GM21360 (cell line): ENCODE results near the gene CNGA1.

ENCODE experiments used
- ATAC-seq: cut with Tn5 transposase; IDR thresholded peaks from one replicate; pipeline ENCODE4 v1.9.1; 2021; ENCODE audit warnings: mild to moderate bottlenecking, moderate library complexity; ENCODE audit not compliant: unreplicated experiment

The CNGA1 gene

GRCh38 chr4:48016141-48017107, at the start of gene CNGA1, which contains the start of gene NIPAL1:
TSS of gene CNGA1 (minus strand) at chr4:48016681. CDS start at chr4:47952689, 63,992 bp downstream.
TSS of gene NIPAL1 (plus strand) at chr4:48016772. CDS start at chr4:48016840, 68 bp downstream.
- peak; percentile 88 for ATAC-seq

DNA sequence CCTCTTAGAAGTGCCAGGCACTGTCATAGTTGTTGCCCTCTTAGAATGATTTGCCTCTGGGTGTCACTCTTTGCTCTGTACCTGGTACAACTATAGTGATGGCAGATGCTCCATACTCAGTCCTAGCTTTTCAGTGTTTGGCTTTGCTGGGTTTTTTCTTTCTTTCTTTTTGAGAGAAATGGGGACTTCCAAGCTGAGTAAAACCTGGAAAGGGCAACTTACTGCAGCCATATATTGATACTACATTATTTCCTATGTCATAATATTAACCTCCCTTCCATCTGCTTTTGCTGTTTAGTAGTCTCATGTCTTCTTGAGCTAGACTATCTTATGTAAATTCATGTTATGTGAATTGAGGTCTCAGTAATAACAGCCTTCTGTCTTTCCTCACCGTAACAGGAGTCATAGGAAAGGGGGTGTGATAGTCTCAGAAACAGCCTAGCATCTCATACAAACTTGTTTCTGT, 49.1 kb upstream of the CNGA1 start:
- peak; percentile 67 for ATAC-seq

DNA sequence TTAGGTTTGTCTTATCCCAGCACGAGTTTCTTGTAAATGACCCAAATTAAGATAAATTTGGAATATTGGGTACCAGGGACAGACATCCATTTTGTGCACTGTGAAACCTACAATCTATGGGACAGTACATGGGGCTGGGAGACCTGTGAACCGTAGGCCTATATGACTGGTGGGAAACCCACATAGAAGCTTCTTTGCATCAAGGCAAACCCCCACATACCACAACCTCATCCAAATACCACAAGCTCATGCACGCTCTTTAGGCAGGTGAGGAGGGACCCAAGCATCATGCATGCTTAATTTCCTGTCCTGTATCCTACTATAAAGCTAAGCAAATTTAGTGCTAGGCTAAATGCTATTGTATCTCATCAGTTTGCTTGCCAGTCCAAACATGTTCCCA, 47.9 kb upstream of the CNGA1 start:
- no peak for ATAC-seq

DNA sequence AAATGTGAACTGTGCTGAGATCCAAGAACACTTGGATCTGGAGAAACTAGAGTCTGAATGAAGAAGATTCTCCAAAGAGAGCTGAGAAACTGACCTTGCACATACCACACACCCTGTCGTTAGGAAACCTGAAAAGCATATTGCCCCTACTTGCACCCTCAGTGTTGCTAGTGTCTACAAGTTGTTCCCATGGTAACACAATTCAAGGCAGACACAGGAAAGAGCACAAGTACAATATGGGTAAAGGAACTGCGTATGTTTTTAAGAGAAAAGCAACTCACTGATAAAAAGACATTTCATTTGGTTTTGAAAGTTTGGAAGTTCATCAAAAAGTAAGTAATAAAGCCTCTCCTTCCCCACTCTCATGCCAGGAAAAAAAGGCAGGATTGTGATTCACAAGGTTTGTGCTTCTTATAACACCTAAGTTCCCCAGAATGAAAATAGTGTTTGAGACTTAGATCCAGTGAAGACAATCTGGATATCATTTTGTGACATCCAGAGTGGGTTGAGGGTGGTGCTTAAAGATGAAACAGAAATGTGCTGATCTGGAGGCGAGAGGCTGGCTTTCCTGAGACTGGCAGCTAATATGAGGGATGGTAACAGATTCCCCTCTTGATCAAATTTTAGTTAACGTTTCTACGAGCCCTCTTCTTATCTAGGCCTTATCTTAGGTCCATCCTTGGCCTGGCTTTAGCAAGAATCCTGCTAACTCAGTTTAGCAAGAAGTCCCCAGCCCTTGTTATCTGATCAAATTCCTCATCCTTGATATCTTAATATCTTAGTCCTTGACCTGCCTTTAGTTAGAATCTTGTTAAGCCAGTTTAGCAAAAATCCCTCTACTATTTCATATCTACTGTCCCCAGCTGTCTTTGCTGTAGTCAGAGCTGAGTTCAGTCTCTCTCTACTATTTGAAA, 42.4 kb upstream of the CNGA1 start:
- no peak for ATAC-seq

GRCh38 chr4:48051078-48051477, 34.6 kb upstream of the CNGA1 start:
- ATAC-seq, result no peak

DNA sequence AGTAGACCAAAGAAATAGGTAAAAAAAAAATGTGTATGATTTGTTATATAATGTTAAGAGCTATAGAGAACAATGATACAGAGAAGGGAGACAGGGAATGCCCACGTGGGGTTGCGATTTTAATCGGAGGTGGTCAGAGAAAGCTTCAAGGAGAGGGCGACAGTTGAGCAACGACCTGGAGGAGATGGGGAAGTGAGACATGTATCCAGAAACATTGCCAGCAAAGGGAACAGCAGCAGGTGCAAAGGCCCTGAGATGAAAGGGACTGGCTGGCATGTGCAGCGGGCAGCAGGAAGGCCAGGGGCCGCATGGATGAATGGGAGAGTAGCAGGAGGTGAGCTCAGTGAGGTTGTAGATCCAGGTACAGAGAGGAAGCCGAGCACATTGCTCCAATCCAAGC, 33.0 kb upstream of the CNGA1 start:
- ATAC-seq, result no peak

DNA sequence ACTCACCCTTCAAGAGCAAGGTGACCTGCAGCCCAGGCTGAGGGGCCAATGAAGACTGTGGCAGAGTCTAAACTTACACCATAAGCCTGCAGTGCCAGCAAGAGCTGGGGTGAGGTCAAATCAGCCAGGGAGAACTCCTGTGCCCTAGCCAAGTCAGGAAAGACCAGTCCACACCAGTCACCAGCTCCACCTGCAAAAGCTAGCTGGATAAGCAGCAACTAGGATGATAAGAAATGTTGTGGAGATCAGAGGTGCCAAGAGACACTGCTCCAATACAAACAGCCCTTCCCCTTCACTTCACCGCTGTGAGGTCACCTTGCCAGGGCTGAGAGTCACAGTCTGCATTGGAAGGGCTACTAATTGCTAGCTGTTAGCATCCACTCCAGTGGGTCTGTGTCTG, 31.4 kb upstream of the CNGA1 start:
- ATAC-seq, result peak; percentile 14

DNA sequence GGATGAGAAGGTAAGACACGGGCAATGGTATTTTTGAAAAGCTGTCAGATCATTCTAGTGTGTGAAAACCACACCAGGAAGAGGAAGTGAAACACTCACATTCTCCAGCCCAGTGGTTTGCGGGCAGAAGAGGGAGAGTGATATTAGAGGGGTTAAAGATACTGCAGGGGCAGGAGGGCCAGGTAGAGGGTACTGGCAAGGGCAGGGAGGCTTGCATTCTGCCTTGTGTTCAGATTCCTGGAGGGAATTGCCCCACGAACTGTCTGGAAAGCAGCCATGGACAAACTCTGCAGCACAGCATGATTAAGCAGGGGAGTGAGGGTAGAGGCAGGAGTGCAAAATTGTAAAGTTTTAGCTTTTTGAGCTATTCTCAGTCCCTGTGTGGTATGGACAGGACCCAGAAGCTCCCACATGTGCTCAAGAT, 31.0 kb upstream of the CNGA1 start:
- peak; percentile 91 for ATAC-seq

DNA sequence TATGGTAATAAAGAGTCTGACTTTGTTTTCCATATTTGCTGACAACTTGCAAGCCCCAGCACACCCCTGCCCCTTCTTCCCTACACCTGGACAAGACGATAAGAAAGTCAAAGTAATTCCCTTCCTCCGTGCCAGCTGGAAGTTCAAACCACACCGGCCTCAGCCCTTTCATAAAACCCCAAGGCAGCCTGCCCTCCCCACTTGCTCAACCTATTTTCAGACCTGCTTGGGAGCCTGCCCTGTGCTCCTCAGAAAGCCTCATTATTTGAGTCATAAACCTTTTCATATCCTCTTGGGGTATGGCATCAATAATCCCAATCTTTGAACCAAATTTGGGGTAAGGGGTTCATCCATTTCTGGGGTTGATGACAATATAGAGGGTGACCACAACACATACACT, 29.6 kb upstream of the CNGA1 start:
- no peak for ATAC-seq

DNA sequence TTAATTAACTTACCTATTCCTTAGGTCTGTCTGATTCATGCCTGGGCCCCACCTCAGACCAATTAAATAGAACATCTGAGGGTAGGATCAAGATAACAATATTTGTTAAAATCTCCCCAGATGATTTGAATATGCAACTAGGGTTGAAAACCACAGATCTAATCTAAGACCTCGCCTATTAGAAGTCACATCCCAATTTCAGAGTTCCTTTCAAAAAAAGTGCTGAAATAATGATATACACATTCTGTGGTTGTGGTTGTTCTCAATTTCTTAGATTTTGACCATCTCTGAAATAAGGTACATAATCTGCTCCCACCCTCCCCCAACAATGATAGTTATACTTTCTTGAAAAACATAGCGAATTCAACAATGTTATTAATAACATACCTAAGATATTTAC, 27.8 kb upstream of the CNGA1 start:
- ATAC-seq, result no peak

GRCh38 chr4:48043504-48043903, 27.0 kb upstream of the CNGA1 start:
- ATAC-seq, result no peak

GRCh38 chr4:48042979-48043461, 26.5 kb upstream of the CNGA1 start:
- ATAC-seq, result peak; percentile 29

DNA sequence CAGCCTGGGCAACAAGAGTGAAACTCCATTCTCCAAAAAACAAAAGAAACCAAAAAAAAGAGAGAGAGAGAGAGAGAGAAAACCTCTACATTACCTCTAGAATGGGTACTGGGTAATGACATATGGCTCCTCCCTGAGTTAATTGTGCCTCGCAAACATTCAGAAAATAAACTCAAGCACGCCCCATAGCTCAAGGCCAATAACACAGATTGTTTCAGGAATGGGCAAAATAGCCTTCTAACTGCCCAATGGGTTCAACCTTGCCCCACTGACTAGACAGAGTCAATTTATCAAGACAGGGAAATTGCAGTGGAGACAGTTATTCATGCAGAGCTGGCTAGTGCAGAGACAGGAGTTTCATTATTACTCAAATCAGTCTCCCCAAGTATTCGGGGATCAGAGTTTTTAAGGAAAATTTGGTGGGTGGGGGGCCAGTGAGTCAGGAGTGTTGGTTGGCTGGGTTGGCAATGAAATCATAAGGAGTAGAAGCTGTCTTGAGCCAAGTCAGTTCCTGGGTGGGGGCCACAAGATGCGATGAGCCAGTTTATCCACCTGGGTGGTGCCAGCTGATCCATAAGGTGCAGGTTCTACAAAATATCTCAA, 25.2 kb upstream of the CNGA1 start:
- no peak for ATAC-seq

DNA sequence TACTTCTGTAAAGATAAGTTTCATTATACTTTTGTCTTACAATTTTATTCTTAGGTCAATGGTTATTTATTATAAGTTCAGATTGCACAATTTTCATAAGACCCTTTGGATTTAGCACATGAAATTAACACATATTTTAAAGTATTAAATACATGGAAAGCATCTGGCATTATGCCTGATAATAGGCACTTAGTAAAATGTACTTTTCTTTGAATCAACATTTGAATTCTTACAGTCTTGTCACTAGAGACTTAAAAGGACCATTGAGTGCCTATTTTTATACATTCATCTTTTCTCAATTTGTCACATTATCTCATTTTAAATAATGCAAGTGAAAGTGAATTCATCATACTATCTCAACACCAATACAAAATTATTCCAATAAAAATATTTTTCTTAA, 23.1 kb upstream of the CNGA1 start:
- no peak for ATAC-seq

- no peak for ATAC-seq
These were observed 22.2 kb upstream of the CNGA1 start for GRCh38 chr4:48038666-48039065.

DNA sequence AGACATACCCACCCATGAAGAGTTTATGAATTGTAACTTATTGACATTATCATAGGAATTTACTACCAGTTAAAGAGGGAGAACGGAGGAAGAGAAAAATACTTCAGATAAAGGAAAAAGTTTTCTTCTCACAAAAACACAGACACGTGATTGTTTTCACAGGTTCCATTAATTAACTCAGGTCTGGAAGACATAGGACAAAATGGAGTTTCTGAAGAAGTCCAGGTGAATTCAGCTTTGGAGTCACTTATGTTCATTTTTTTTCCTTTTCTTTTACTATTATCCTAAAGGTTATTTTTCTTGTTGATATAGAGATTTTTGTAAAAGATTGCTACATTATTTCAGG, 20.6 kb upstream of the CNGA1 start:
- no peak for ATAC-seq

GRCh38 chr4:48035952-48036351, 19.5 kb upstream of the CNGA1 start:
- no peak for ATAC-seq

DNA sequence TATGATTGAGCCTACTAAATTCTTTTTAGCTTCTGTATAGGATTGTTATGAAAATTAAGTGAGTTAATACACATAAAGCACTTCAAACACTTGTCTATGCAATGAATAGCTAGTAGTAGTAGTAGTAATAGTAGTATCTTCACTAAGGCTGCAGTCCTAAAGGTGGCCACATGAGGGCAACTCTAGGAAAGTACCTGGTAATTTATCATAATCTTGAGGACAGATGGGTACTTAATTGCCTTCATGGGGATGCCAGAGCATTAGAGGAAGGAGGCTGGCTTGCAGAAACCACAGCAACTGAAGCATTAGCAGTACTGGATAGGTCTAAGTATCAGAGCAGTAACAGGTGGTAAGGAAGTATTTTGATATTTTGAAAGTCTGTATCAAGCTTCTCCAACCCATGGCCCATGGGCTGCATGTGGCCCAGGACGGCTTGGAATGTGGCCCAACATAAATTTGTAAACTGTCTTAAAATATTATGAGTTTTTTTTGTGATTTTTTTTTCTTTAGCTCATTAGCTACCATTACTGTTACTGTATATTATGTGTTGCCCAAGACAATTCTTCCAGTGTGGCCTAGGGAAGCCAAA, 17.4 kb upstream of the CNGA1 start:
- no peak for ATAC-seq

DNA sequence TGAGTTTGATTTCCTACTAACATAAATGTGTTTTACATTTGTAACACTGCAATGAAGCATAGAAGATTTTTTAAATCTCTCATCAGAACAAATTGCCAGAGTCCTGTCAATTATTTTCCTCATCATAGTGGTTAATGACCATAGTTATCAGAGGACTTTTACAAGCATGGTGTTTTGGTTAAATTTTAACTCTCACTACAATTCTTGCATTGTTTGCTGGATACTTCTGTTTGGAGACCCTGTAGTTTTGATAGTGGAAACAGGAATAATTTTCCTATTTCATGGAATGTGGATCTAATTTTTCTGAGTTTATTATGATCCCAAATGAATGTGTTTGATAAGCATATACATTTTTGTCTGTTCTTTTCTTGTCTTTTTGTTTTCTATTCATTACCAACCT, 16.9 kb upstream of the CNGA1 start:
- ATAC-seq, result no peak

DNA sequence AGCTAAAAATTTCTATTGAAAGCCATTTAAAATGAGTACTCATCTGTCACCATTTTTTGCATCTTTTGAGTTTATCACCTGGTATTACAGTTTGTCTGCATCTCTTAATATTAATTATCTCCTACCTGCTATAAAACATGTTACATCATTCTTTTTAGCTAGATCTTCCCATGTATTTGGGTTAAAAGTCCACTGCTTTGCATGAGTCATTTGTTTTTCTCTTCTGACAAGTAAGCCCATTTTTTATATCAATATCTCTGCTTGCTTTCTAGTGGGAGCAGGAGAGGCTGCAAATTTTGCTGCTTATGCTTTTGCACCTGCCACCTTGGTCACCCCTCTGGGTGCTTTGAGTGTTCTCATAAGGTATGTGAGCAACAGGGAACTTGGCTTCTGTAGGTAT, 16.2 kb upstream of the CNGA1 start:
- no peak for ATAC-seq
